Glutamatergic neuron (in vitro differentiated cells): ENCODE results near the gene GGT1. TPM values are rescaled to one million over a fixed set of nuclear protein-coding genes. Genes with fewer than 3 reads are reported as not detected.
"Not testable (repeated sequence)": the region's sequence is repeated elsewhere in the genome, so short reads cannot be mapped to it uniquely, and the experiment has no call there.

ENCODE experiments used
- DNase-seq: peaks from one replicate; pipeline ENCODE4 v3.0.0; 2022
- H3K27ac Mint-ChIP-seq: one replicate; pipeline ENCODE4 v1.8.0; 2020; ENCODE audit warnings: mild to moderate bottlenecking, mixed read lengths, inconsistent platforms; ENCODE audit not compliant: unreplicated experiment
- H3K27me3 Mint-ChIP-seq: one replicate; pipeline ENCODE4 v1.8.0; 2020; ENCODE audit warnings: mild to moderate bottlenecking, moderate library complexity, mixed read lengths, inconsistent platforms; ENCODE audit not compliant: unreplicated experiment
- H3K36me3 Mint-ChIP-seq: one replicate; pipeline ENCODE4 v1.8.0; 2020; ENCODE audit warnings: mild to moderate bottlenecking, mixed read lengths, inconsistent platforms; ENCODE audit not compliant: unreplicated experiment
- H3K4me1 Mint-ChIP-seq: one replicate; pipeline ENCODE4 v1.8.0; 2020; ENCODE audit warnings: mild to moderate bottlenecking, low read depth, mixed read lengths, inconsistent platforms; ENCODE audit not compliant: unreplicated experiment
- H3K4me3 Mint-ChIP-seq: one replicate; pipeline ENCODE4 v1.8.0; 2020; ENCODE audit warnings: mild to moderate bottlenecking, mixed read lengths, inconsistent platforms; ENCODE audit not compliant: unreplicated experiment
- H3K9me3 Mint-ChIP-seq: one replicate; pipeline ENCODE4 v1.8.0; 2020; ENCODE audit warnings: mild to moderate bottlenecking, moderate library complexity, mixed read lengths, inconsistent platforms; ENCODE audit not compliant: unreplicated experiment
- total RNA-seq: library from RNA; stranded (reverse); fragmentation: NEBNext Ultra II Directional; extraction: Animal tissue kit (Norgen Biotek cat#: 25700); gene quantifications from one replicate; pipeline ENCODE4 v1.2.1, GENCODE V29; 2021; ENCODE audit not compliant: unreplicated experiment
- TF ChIP-seq, protein P1 (sequence below): fragments of 200-600 bp; sonication (generic); IDR thresholded peaks from one replicate; pipeline ENCODE4 v1.5.0; 2021; ENCODE audit not compliant: partially characterized antibody, unreplicated experiment

Gene GGT1
- total RNA-seq, 1 donor from 2014 or later, result 3.1 TPM

DNA sequence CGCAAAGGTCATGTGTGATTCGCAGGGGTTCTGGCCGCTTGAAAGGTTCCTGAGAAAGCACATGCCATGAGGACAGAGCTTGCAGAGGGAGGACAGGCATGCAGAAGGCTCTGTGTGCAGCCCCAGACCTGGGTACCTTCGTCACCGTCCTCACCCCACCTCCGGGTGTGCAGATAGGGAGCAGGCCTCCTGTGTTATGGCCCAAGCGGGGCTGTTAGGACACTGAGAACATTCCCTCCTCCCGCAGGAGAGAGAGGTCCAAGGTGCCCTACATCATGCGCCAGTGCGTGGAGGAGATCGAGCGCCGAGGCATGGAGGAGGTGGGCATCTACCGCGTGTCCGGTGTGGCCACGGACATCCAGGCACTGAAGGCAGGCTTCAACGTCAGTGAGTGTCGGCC is 43.8 kb downstream of the GGT1 start:
- not testable (repeated sequence) for H3K27me3 Mint-ChIP-seq, H3K27ac Mint-ChIP-seq, H3K4me3 Mint-ChIP-seq, H3K9me3 Mint-ChIP-seq, DNase-seq, H3K36me3 Mint-ChIP-seq, H3K4me1 Mint-ChIP-seq

DNA sequence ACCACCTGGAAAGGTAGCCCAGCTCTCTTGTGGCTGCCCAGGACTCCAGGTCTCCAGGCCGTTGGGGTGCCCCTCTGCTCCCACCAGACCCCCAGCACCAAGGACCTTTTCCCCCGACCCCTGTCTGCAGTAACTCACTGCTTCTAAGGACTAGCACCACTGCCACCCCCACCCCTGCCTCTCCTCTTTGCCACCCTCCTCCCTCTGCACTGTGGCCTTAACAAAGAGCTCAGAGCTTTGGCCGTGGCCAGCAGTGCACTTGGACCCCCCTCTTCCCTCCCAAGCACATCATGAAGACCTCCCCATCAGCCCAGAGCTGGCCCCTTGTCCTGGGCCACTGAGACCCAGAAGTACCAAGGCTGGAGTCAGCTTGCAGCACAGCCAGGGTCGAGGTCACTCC is 46.4 kb downstream of the GGT1 start:
- not testable (repeated sequence) for H3K4me3 Mint-ChIP-seq, H3K36me3 Mint-ChIP-seq, H3K27ac Mint-ChIP-seq, DNase-seq, H3K9me3 Mint-ChIP-seq, H3K27me3 Mint-ChIP-seq, H3K4me1 Mint-ChIP-seq

GRCh38 chr22:24650884-24651283 is 47.9 kb downstream of the GGT1 start:
- H3K36me3 Mint-ChIP-seq, H3K4me3 Mint-ChIP-seq: not testable (repeated sequence)
- DNase-seq, result peak; percentile 83

DNA sequence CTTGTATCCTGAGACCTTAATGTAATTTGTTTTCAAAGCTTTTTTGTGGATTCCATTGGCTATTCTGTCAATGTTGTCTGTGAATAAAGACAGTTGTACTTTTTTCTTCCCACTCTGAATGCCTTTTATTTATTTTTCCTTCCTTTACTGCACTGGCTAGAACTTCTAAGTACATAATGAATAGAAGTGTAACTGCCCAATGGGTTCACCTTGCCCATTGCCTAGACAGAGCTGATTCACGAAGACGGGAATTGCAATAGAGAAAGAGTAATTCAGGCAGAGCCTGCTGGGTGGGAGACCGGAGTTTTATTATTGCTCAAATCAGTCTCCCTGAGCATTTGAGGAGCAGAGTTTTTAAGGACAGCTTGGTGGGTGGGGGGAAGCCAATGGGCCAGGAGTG is 62.4 kb downstream of the GGT1 start:
- not testable (repeated sequence) for DNase-seq, H3K27me3 Mint-ChIP-seq, H3K36me3 Mint-ChIP-seq, H3K9me3 Mint-ChIP-seq, H3K4me3 Mint-ChIP-seq, H3K27ac Mint-ChIP-seq, H3K4me1 Mint-ChIP-seq

More at GRCh38 chr22:24650884-24651283, 47.9 kb downstream of the GGT1 start:
- not testable (repeated sequence) for H3K27ac Mint-ChIP-seq, H3K27me3 Mint-ChIP-seq, H3K9me3 Mint-ChIP-seq, H3K4me1 Mint-ChIP-seq
- TF ChIP-seq, protein P1, sequence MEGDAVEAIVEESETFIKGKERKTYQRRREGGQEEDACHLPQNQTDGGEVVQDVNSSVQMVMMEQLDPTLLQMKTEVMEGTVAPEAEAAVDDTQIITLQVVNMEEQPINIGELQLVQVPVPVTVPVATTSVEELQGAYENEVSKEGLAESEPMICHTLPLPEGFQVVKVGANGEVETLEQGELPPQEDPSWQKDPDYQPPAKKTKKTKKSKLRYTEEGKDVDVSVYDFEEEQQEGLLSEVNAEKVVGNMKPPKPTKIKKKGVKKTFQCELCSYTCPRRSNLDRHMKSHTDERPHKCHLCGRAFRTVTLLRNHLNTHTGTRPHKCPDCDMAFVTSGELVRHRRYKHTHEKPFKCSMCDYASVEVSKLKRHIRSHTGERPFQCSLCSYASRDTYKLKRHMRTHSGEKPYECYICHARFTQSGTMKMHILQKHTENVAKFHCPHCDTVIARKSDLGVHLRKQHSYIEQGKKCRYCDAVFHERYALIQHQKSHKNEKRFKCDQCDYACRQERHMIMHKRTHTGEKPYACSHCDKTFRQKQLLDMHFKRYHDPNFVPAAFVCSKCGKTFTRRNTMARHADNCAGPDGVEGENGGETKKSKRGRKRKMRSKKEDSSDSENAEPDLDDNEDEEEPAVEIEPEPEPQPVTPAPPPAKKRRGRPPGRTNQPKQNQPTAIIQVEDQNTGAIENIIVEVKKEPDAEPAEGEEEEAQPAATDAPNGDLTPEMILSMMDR, result peak; percentile 29

GRCh38 chr22:24667904-24668303 is 64.9 kb downstream of the GGT1 start:
- not testable (repeated sequence) for H3K36me3 Mint-ChIP-seq, H3K4me3 Mint-ChIP-seq, H3K9me3 Mint-ChIP-seq, H3K27ac Mint-ChIP-seq, H3K4me1 Mint-ChIP-seq, H3K27me3 Mint-ChIP-seq, DNase-seq

GRCh38 chr22:24672532-24672931 is 69.5 kb downstream of the GGT1 start:
- not testable (repeated sequence) for H3K27ac Mint-ChIP-seq, DNase-seq, H3K4me1 Mint-ChIP-seq, H3K36me3 Mint-ChIP-seq, H3K4me3 Mint-ChIP-seq, H3K27me3 Mint-ChIP-seq, H3K9me3 Mint-ChIP-seq

Other genes starting within 250 kb of the GGT1 start
- gene ADORA2A, start 175.6 kb upstream of the GGT1 start, total RNA-seq, result 15.9 TPM
- gene UPB1, start 107.9 kb upstream of the GGT1 start, total RNA-seq, result 0.37 TPM
- gene GUCD1, start 48.1 kb upstream of the GGT1 start, total RNA-seq, result 64.9 TPM
- gene SNRPD3, start 47.2 kb upstream of the GGT1 start, total RNA-seq, result 86.7 TPM
- gene LRRC75B, start 10.1 kb upstream of the GGT1 start, total RNA-seq, result 63.6 TPM
- gene PIWIL3, start 171.5 kb downstream of the GGT1 start, total RNA-seq, result not detected
- 1.2 TPM for gene SGSM1, start 203.0 kb downstream of the GGT1 start, total RNA-seq